Nucleus accumbens (tissue), 56 donors: ENCODE results near the gene MRPL2.

ENCODE experiments used
- DNase-seq, 56 donors: peaks; one replicate each; lab custom pipeline; 2025; lab: John Stamatoyannopoulos, UW

The MRPL2 gene

DNA sequence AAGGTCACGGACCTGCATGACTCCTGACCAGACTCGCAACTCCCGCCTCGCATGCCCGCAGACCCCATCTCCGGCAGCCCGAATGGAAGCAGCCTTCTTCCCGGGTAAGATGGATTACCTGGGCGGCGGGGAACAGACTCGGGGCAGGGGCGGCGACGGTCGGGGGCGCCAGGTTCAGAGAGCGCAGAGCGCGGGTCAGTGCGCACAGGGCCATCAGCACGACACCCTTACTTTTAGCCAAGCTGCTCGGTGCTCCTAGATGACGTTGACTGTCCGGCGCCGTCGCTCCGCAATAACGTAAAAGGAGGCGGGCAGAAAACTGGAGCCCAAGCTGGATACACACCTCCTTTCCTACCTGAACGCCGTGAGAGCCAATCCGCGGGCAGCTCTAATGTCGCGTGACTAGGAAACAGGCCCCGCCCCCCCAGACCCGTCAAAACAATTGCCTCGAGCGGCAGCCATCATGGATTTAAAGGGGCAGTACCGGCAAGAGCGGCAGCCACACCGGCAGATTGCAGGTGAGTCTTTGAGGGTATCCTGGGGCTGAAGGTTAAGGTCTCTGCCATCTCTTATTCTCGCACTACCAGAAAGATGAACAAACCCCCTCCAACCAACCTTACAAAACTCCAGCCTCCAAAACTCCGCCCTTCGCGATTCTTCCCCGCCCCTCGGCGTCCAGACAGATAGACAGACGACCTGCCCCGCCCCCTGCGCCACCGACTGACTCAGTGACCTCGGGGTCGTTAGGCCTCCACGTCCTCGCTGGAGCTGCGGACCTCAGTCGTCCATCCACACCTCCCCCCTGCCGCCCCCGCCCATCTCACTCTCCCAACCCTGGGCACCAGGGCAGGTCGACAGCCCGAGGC lies at the start of gene MRPL2, which contains the start of gene KLC4:
MRPL2 (minus strand) TSS at position 267 of the 866 bp plus-strand sequence; CDS start at position 214, 53 bp downstream.
KLC4 (plus strand) TSS at position 464 of the 866 bp plus-strand sequence. CDS start 1,705 bp downstream, outside the sequence.
- DNase-seq, result peak; percentile 92 to 100 (median 98)

DNA sequence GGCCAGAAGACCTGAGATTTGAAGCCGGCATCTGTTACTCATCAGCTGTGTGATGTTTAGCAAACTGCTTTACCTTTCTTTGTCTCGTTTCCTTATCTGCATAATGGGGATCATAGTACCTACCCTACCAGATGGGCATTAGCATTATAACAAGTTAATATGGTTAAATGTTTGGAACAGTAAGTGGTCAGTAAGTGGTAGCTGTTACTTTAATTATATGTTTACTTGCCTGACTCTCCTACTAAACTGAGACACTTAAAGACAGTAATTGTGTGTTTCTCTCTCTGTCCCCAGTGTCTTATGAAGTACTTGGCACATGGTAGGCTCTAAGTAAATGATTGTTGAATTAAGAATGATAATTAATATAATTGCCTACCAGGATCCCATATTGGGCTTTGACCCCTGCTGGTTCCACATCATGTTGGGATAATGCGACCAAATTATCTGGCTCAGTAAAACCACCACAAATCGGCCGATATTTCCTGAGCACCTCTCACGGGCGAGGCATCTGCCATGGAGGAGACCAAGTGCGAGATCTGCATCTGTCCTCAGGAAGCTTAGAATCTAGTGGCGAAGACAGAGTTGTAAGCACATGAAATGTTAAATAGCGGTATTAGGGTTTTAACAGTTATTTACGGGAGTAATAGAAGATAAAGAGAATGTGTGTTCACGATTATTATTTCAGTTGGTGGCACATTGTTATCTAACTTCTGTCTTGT lies 48.3 kb upstream of the MRPL2 start:
- DNase-seq, result no peak

DNA sequence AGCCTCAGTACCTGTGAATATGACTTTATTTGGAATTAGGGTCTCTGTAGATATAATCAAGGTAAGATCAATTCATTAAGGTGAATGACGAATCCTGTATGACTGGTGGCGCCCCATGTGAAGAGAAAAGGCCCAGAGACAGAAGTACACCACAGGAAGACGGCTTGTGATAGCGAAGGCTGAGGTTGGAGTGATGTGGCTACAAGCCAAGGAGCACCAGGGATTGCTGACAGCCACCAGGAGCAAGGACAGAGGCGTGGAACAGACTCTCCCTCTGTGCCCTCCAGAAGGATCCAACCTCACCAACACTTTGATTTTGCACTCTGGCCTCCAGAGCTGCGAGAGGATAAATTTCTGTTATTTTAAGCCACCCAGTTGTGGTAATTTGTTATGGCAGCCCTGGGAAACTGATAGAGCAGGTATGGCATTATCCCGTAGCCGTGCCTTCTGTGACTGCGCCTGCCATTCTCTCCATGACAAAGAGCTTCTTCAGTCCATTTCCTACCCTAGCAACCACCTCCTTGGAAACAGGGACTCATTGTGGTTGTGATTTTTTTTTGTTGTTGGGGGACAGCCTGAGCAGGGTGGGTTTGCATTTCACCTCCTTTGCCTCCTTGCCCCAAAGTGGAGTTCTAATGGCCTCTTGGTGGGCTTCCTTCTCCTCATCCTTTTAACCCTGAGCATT lies 46.4 kb upstream of the MRPL2 start:
- DNase-seq, result no peak

DNA sequence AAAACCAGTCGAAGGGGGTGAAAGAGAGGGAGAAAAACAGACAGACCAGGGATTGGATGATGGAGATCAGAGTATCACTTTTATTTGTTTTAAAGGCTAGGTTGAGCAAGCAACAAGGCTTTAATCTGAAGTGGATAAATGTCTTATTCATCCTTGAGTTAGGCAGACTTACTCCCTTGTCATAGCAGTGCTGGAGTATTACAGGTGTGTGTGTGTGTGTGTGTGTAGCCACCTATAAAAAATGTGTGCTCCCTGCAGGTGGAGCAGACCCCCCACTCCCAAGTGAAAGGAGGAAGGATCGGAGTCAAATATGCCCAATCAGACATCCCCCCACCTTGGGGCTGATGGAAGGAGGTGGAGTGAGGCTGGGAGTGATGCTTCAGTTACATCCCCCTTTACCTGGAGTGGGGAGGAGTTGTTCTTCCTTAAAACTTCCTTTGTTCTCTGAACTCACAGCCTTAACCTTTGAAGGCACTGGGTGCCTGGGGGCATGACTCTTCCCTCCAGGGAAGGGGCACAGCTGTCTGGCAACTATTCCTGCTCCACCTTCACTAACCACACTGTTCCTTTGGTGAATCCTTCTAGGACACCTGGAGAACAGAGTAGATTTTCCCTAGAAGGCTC lies 44.1 kb upstream of the MRPL2 start:
- no peak for DNase-seq

DNA sequence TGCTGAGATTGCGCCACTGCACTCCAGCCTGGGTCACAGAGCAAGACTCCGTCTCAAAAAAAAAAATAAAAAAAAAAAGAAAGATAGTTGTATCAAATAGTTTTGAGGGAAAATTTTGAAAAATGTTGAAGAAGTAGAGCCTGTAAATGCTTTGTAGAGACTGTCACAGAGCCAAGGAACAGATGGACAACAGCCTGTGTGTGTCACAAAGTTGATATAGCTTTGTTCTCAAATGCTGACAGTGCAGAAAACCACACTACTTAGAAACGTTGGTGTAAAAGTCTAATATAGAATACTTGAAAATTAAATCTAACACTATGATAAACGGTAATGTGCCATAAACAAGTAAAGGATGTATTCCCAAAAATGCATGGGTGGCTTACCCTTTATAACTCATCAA lies 42.3 kb upstream of the MRPL2 start:
- DNase-seq, result no peak

DNA sequence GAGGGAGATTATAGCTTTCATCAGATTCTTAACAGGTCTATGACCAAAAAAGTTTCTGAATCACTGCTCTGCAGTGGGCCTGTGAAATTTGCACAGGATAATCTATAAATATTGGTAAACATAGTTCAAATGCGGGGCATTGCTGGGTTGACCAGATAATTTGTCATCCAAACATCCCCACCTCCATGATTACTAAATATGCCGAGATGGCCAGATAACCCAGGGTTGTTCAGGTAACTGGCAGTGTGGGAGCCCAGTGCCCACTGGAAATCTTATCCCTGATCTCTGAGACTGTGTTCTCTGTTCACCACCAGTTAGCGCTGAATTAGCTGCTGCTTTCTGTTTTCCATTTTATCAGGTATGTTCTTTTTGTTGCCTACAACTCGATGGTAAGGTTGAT lies 38.3 kb upstream of the MRPL2 start:
- DNase-seq, result no peak

GRCh38 chr6:43097098-43097489 lies 37.9 kb upstream of the MRPL2 start:
- DNase-seq, result no peak

DNA sequence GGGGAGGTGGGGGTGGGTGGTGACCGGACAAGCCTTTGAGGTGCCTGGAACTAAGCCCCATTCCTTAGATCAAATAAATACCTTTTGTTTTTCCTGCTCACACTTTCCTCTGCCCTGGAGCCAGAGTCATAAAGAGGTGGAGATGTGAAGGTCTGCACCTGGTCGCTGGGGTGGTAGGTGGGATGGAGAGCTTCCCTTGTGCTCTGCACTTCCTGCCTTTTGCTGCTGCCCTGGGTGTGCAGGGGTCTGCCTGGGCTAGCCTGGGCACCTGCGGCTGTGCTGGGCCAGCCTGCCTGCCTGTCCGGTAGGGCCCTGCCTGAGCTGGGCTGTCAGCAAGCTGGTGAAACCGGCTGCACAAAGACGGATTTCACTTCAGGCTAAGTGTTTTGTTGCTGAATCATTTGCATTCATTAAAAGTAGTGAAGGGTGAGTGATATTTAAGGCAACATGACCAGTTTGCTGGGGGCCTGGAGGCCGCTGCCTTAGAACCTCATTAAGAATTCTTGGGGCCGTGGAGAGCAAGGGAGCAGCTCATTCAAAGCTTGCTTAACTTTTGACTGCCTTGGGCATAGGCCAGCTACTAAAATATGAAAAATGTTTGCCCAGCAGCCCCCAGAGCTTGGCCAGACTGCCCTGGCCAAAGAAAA lies 37.3 kb upstream of the MRPL2 start:
- DNase-seq, result peak in 6 of 56 donors; percentile 4 to 19 (median 12)

DNA sequence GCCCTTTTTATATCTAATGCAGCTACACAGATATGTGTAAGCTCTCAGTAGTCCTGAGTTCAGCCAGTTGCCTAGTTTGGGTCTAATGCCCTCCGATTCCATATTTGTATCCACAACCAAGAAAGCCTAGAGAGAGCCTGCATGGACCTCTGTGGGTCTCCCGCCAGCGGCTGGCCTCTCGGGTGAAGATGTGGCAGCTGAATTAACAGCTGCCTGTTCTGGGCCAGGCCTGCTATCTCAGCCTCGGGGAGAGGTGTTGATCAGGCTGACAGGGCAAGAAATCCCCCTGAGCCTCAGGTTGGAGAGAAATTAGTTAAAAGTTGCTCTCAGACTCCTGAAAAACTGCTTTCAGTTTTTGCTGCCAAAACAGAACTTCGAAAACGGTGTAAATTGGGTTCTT lies 36.7 kb upstream of the MRPL2 start:
- peak in 1 of 56 donors; percentile 6 for DNase-seq

DNA sequence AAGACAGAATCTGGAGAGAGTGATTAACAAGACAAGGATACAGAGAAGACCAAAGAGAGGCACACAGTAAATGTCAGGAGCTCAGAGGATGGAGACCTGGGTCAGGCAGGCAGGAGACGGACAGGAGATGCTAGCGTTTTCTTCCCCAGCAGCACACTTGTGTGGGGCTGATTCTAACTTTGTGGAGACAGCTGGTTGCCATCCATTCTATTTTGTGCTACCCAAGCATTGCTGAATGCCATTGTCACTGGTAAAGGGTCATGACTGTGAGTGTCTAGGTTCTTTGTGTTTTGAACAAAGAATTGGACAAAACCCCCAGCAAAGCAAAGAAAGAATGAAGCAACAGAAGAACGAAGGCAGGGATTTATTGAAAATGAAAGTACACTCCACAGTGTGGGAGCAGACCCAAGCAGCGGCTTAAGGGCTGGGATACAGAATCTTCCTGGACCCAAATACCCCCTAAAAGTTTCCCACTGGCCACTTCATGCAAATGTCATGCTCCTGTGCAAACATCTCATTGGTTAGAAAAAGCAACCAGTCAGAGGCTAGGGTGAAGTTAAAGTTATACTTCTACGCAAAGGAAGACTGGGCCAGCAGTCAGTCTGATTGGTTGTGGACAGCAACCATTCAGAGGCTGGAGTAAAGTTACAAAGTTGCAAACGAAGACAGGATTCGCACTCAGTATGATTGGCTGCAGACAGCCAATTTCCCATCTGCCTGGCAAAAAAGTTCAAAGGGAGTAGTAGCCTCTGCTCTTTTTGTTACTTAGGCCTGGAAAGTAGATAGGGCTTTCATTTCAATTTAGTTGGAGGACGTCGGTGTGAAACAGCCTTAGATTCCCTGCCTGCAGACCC lies 34.4 kb upstream of the MRPL2 start:
- DNase-seq, result peak in 1 of 56 donors; percentile 7

GRCh38 chr6:43092635-43093034 lies 33.4 kb upstream of the MRPL2 start:
- DNase-seq, result no peak

- no peak for DNase-seq
These were observed 32.3 kb upstream of the MRPL2 start for GRCh38 chr6:43091436-43091991.

- no peak for DNase-seq
These were observed 31.8 kb upstream of the MRPL2 start for GRCh38 chr6:43091020-43091419.

GRCh38 chr6:43090559-43090956 lies 31.3 kb upstream of the MRPL2 start:
- no peak for DNase-seq

- no peak for DNase-seq
These were observed 30.8 kb upstream of the MRPL2 start for GRCh38 chr6:43089874-43090558.

GRCh38 chr6:43089467-43089866 lies 30.2 kb upstream of the MRPL2 start:
- no peak for DNase-seq

- no peak for DNase-seq
These were observed 29.4 kb upstream of the MRPL2 start for GRCh38 chr6:43088654-43089056.

DNA sequence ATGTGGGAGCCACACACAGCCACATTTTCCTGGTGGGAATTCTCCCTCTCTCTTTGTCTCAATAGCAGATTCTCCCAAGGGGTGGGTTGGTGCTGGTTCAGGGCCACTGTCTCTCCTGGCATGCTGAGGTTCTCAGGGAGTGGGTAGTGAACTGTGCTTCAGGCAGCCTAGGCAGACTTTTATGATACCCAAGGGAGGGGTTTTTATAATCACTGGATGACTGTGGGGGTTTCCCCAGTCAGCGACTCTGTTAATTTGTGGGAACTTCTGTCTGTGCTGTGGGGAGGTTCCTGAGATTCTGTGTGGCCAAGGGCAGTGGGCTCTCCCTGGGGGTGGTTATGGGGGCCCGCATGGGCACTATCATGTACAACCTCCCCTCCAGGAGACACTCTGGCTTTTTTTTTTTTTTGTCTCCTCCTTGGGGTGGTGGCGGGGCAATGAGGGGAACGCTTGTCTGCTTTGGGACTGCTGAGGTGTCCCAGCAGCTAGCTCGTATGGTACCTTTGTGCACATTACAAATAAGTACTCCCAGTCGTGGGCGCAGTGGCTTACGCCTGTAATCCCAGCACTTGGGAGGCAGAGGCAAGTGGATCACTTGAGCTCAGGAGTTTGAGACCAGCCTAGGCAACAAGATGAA lies 26.9 kb upstream of the MRPL2 start:
- DNase-seq, result no peak
